ACC112 (cell line): ENCODE measurements around the gene HOXA10.

Experiments
- H2AFZ ChIP-seq: fragments of 200-600 bp; sonication (generic); one replicate; pipeline ENCODE4 v1.6.0; 2017; ENCODE audit warnings: antibody characterized with exemption, low read length; ENCODE audit not compliant: unreplicated experiment
- H3K27ac ChIP-seq: fragments of 200-600 bp; sonication (generic); 2 replicates; pipeline ENCODE4 v1.5.1; 2014; ENCODE audit warnings: low read depth, mild to moderate bottlenecking, antibody characterized with exemption, low read length, moderate library complexity
- H3K27me3 ChIP-seq: fragments of 200-600 bp; sonication (generic); 2 replicates; pipeline ENCODE4 v1.6.1; 2014; ENCODE audit warnings: mild to moderate bottlenecking, antibody characterized with exemption, low read length, moderate library complexity, mixed read lengths; ENCODE audit not compliant: insufficient read depth
- H3K36me3 ChIP-seq: fragments of 200-600 bp; sonication (generic); 2 replicates; pipeline ENCODE4 v1.6.1; 2016; ENCODE audit warnings: mild to moderate bottlenecking, antibody characterized with exemption, low read length, moderate library complexity, mixed read lengths; ENCODE audit not compliant: insufficient read depth
- H3K4me1 ChIP-seq: fragments of 200-600 bp; sonication (generic); one replicate; pipeline ENCODE4 v1.6.1; 2016; ENCODE audit warnings: low read length, mixed read lengths; ENCODE audit not compliant: insufficient read depth, unreplicated experiment, control insufficient read depth
- H3K4me3 ChIP-seq: fragments of 200-600 bp; sonication (generic); 2 replicates; pipeline ENCODE4 v1.5.1; 2014; ENCODE audit warnings: mild to moderate bottlenecking, low read depth, low read length
- H3K79me2 ChIP-seq: fragments of 200-600 bp; sonication (generic); one replicate; pipeline ENCODE4 v1.6.0; 2016; ENCODE audit warnings: low read length; ENCODE audit not compliant: control insufficient read depth, unreplicated experiment, insufficient read depth

Gene HOXA10

GRCh38 chr7:27202862-27203134, 28.7 kb upstream of the HOXA10 start:
- H3K36me3 ChIP-seq = no peaks in the 10 kb centered on the region
- no peak overlapping the region for H3K4me3 ChIP-seq
- no peak overlapping the region for H2AFZ ChIP-seq
- peaks cover 13% of the 10 kb centered on the region for H3K4me1 ChIP-seq
- H3K27me3 ChIP-seq = peaks cover 95% of the 10 kb centered on the region
- H3K27ac ChIP-seq = no peak overlapping the region
- no peaks in the 10 kb centered on the region for H3K79me2 ChIP-seq

- H3K27me3 ChIP-seq = peaks cover 95% of the 10 kb centered on the region
- H3K79me2 ChIP-seq = no peaks in the 10 kb centered on the region
- H3K4me1 ChIP-seq = peaks cover 13% of the 10 kb centered on the region
- H3K4me3 ChIP-seq = no peak overlapping the region
- H2AFZ ChIP-seq = no peak overlapping the region
- H3K36me3 ChIP-seq = no peaks in the 10 kb centered on the region
- no peak overlapping the region for H3K27ac ChIP-seq
Observed at GRCh38 chr7:27202018-27202861, 28.1 kb upstream of the HOXA10 start.

GRCh38 chr7:27201580-27202017, 27.5 kb upstream of the HOXA10 start:
- no peaks in the 10 kb centered on the region for H3K36me3 ChIP-seq
- H3K27me3 ChIP-seq = peaks cover 95% of the 10 kb centered on the region
- H3K27ac ChIP-seq = no peak overlapping the region
- no peaks in the 10 kb centered on the region for H3K79me2 ChIP-seq
- no peak overlapping the region for H2AFZ ChIP-seq
- H3K4me3 ChIP-seq = no peak overlapping the region
- H3K4me1 ChIP-seq = peaks cover 13% of the 10 kb centered on the region

GRCh38 chr7:27200761-27201579, 26.9 kb upstream of the HOXA10 start:
- no peak overlapping the region for H3K27ac ChIP-seq
- H2AFZ ChIP-seq = no peak overlapping the region
- H3K27me3 ChIP-seq = peaks cover 93% of the 10 kb centered on the region
- H3K36me3 ChIP-seq = no peaks in the 10 kb centered on the region
- peaks cover 13% of the 10 kb centered on the region for H3K4me1 ChIP-seq
- H3K79me2 ChIP-seq = no peaks in the 10 kb centered on the region
- peak overlapping the region; percentile 75 for H3K4me3 ChIP-seq

- Histone ChIP-seq H3K79me2 (no peaks in the 10 kb centered on the region), H3K27ac (no peak within 1 kb of the TSS), H3K4me3 (peak within 1 kb of the TSS; percentile 75)
Observed at GRCh38 chr7:27199849-27200760, 26.0 kb upstream of the HOXA10 start, which contains the start of gene HOXA13. HOXA13 (minus strand) TSS chr7:27200091; CDS start chr7:27200077, 14 bp downstream.

GRCh38 chr7:27198871-27199801, 25.0 kb upstream of the HOXA10 start:
- Histone ChIP-seq H3K4me3 (peak overlapping the region; percentile 25; the same call in 1 of the 2 replicates), H3K79me2 (no peaks in the 10 kb centered on the region), H3K4me1 (no peaks in the 10 kb centered on the region), H3K27me3 (peaks cover 93% of the 10 kb centered on the region), H3K27ac (no peak overlapping the region), H2AFZ (no peak overlapping the region), H3K36me3 (no peaks in the 10 kb centered on the region)

More at GRCh38 chr7:27199849-27200760, 26.0 kb upstream of the HOXA10 start, which contains the start of gene HOXA13:
- Histone ChIP-seq H3K27me3 (peaks cover 93% of the 10 kb centered on the region), H3K4me1 (peaks cover 5% of the 10 kb centered on the region), H2AFZ (peak within 1 kb of the TSS; percentile 39), H3K36me3 (no peaks in the 10 kb centered on the region)

GRCh38 chr7:27198138-27198841, 24.2 kb upstream of the HOXA10 start:
- H3K4me1 ChIP-seq = no peaks in the 10 kb centered on the region
- no peaks in the 10 kb centered on the region for H3K36me3 ChIP-seq
- peak overlapping the region; percentile 25; the same call in 1 of the 2 replicates for H3K4me3 ChIP-seq
- no peak overlapping the region for H3K27ac ChIP-seq
- H2AFZ ChIP-seq = no peak overlapping the region
- no peaks in the 10 kb centered on the region for H3K79me2 ChIP-seq
- peaks cover 93% of the 10 kb centered on the region for H3K27me3 ChIP-seq

- Histone ChIP-seq H3K36me3 (no peaks in the 10 kb centered on the region), H3K4me3 (no peak overlapping the region), H3K27me3 (peaks cover 94% of the 10 kb centered on the region), H2AFZ (no peak overlapping the region), H3K4me1 (no peaks in the 10 kb centered on the region), H3K27ac (no peak overlapping the region), H3K79me2 (no peaks in the 10 kb centered on the region)
Observed at GRCh38 chr7:27197137-27198042, 23.3 kb upstream of the HOXA10 start.
